Transverse colon (tissue), 4 donors: ENCODE measurements around the gene ADGRA1. TPM values are rescaled to one million over a fixed set of nuclear protein-coding genes. Genes with fewer than 3 reads are reported as not detected.

Source experiments
- DNase-seq: peaks from one replicate; pipeline ENCODE4 v3.0.0-alpha.2; 2019
- H3K27ac ChIP-seq, 4 donors: fragments of 200-600 bp; sonication (generic); 2 replicates each; pipeline ENCODE4 v1.5.1; 2016 to 2018; ENCODE audit warnings: inconsistent platforms in 4 of 4
- H3K27me3 ChIP-seq: fragments of 200-600 bp; sonication (generic); 2 replicates; pipeline ENCODE4 v1.5.1; 2017; ENCODE audit warnings: inconsistent platforms
- H3K36me3 ChIP-seq, 4 donors: fragments of 200-600 bp; sonication (generic); 2 replicates each; pipeline ENCODE4 v1.5.1; 2017 to 2019; ENCODE audit warnings: inconsistent platforms in 4 of 4
- H3K4me1 ChIP-seq, 4 donors: fragments of 200-600 bp; sonication (generic); 2 replicates each; pipeline ENCODE4 v1.5.1; 2017 to 2020; ENCODE audit warnings: inconsistent platforms in 4 of 4
- H3K4me3 ChIP-seq, 4 donors: fragments of 200-600 bp; sonication (generic); 1 replicate in 1 of 4; 2 replicates in 3 of 4; pipeline versions ENCODE4 v1.5.1 to v1.6.1; 2017 to 2019; ENCODE audit warnings: inconsistent platforms in 4 of 4
- H3K9me3 ChIP-seq, 2 donors: fragments of 200-600 bp; sonication (generic); 2 replicates each; pipeline ENCODE4 v1.5.1; 2017 to 2019; ENCODE audit warnings: inconsistent platforms in 2 of 2
- CTCF ChIP-seq, 5 experiments: fragments of 200-600 bp in 3 of 5; fragments of 450-650 bp in 2 of 5; sonication (generic) in 3 of 5; IDR thresholded peaks; 1 replicate in 2 of 5; 2 replicates in 3 of 5; pipeline ENCODE4 v1.5.1; 2016 to 2017; ENCODE audit warnings: antibody characterized with exemption in 5 of 5, inconsistent platforms in 3 of 5, mild to moderate bottlenecking in 2 of 5, moderate library complexity in 1 of 5
- EP300 ChIP-seq: sonication (generic); formaldehyde crosslinking; IDR thresholded peaks from one replicate; pipeline ENCODE4 v1.6.1; 2017; ENCODE audit warnings: antibody characterized with exemption, low read depth
- POLR2A ChIP-seq: fragments of 450-650 bp; IDR thresholded peaks from one replicate; pipeline ENCODE4 v1.6.1; 2016; ENCODE audit warnings: antibody characterized with exemption, mild to moderate bottlenecking, moderate library complexity
- POLR2AphosphoS5 ChIP-seq, 3 donors: sonication (generic); formaldehyde crosslinking; IDR thresholded peaks; one replicate each; pipeline ENCODE4 v1.6.1; 2016; ENCODE audit warnings: antibody characterized with exemption in 3 of 3
- WGBS, 2 donors: methylation state at CpG; one replicate each; pipeline ENCODE4 v1.1.5; 2018; ENCODE audit warnings: low coverage in 1 of 2; 5-methylcytosine and 5-hydroxymethylcytosine counted together
- in situ Hi-C, 4 donors: fragments of 200-750 bp; cut with MboI; loops; one replicate each; pipeline versions ENCODE4 v1.15.0 to v1.15.1; 2017; ENCODE audit warnings: low sequenced_read_pairs in 3 of 4, low pct_ligation_motif_present in 1 of 4, low pct_unique_long_range_greater_than_20kb in 1 of 4
- intact Hi-C: fragments of 100-400 bp; cut with DNase I; formaldehyde crosslinking; loops from one replicate; pipeline ENCODE4 v1.15.1; 2023; ENCODE audit warnings: low total_unique reads
- total RNA-seq, 4 donors: library from RNA; depleted of rRNA; stranded (reverse); fragments of >200 nt; gene quantifications; one replicate each; pipeline ENCODE4 v1.1.0, GENCODE V29; 2016

ADGRA1 gene
- total RNA-seq, 4 donors from 2014 or later = 0.16 TPM; not detected in 3

- no peaks in the 10 kb centered on the region for H3K9me3 ChIP-seq
- no peaks in the 10 kb centered on the region for H3K36me3 ChIP-seq
- no peak overlapping the region for H3K27ac ChIP-seq
- intact Hi-C loops = no loop called here
- no peak for TF ChIP-seq EP300
- no peak for TF ChIP-seq POLR2AphosphoS5 (IDR thresholded peaks at IDR 0.05)
- no peak for TF ChIP-seq CTCF (IDR thresholded peaks at IDR 0.05)
- TF ChIP-seq POLR2A = no peak
- H3K4me1 ChIP-seq = no peaks in the 10 kb centered on the region
- DNase-seq = no peak
- no peak overlapping the region for H3K4me3 ChIP-seq
- in situ Hi-C loops = loop anchor here in 2 of 4 donors (25.0 kb wide), 1 partner anchor 177 kb away; the partner anchor contains the start of gene CFAP46 (in 2 of the 2)
- H3K27me3 ChIP-seq = no peaks in the 10 kb centered on the region
- WGBS, 2 donors = 75% methylated on average over 12 of the region's 12 CpGs; no CpG with 5 or more reads in 1 of the 2 donors
Observed at GRCh38 chr10:133113847-133114246, 26.1 kb downstream of the ADGRA1 start.

GRCh38 chr10:133114251-133114650 lies 26.5 kb downstream of the ADGRA1 start:
- Histone ChIP-seq H3K4me3 (no peak overlapping the region), H3K36me3 (no peaks in the 10 kb centered on the region), H3K4me1 (no peaks in the 10 kb centered on the region), H3K27me3 (no peaks in the 10 kb centered on the region), H3K9me3 (no peaks in the 10 kb centered on the region), H3K27ac (no peak overlapping the region)
- DNase-seq = no peak
- TF ChIP-seq POLR2AphosphoS5 (IDR thresholded peaks at IDR 0.05) (no peak), EP300 (no peak), POLR2A (no peak)
- in situ Hi-C loops (loop anchor here in 2 of 4 donors (25.0 kb wide), 1 partner anchor 177 kb away; the partner anchor contains the start of gene CFAP46 (in 2 of the 2)), intact Hi-C loops (no loop called here)
- 84 to 89% methylated on average over 9 to 18 of the region's 18 CpGs for WGBS, 2 donors

GRCh38 chr10:133114726-133115452 lies 27.2 kb downstream of the ADGRA1 start:
- H3K4me3 ChIP-seq = no peak overlapping the region
- no peak for TF ChIP-seq EP300
- TF ChIP-seq POLR2AphosphoS5 (IDR thresholded peaks at IDR 0.05) = no peak
- no peak for TF ChIP-seq CTCF (IDR thresholded peaks at IDR 0.05)
- no peak for TF ChIP-seq POLR2A
- WGBS, 2 donors = 78% methylated on average over 33 of the region's 33 CpGs; no CpG with 5 or more reads in 1 of the 2 donors
- no peaks in the 10 kb centered on the region for H3K9me3 ChIP-seq
- intact Hi-C loops (no loop called here), in situ Hi-C loops (loop anchor here in 2 of 4 donors (25.0 kb wide), 1 partner anchor 178 kb away; the partner anchor contains the start of gene CFAP46 (in 2 of the 2))
- no peak overlapping the region for H3K27ac ChIP-seq
- H3K4me1 ChIP-seq = no peaks in the 10 kb centered on the region
- DNase-seq = no peak
- H3K36me3 ChIP-seq = no peaks in the 10 kb centered on the region
- H3K27me3 ChIP-seq = no peaks in the 10 kb centered on the region

GRCh38 chr10:133115453-133115842 lies 27.7 kb downstream of the ADGRA1 start:
- H3K27me3 ChIP-seq = no peaks in the 10 kb centered on the region
- 78% methylated on average over 11 of the region's 13 CpGs; no CpG with 5 or more reads in 1 of the 2 donors for WGBS, 2 donors

More at GRCh38 chr10:133115453-133115842, 27.7 kb downstream of the ADGRA1 start:
- no peak overlapping the region for H3K27ac ChIP-seq
- no peaks in the 10 kb centered on the region for H3K4me1 ChIP-seq
- in situ Hi-C loops = loop anchor here in 2 of 4 donors (25.0 kb wide), 1 partner anchor 178 kb away; the partner anchor contains the start of gene CFAP46 (in 2 of the 2)
- no peaks in the 10 kb centered on the region for H3K36me3 ChIP-seq
- TF ChIP-seq POLR2AphosphoS5 (IDR thresholded peaks at IDR 0.05) (no peak), EP300 (no peak), POLR2A (no peak), CTCF (IDR thresholded peaks at IDR 0.05) (no peak)
- no peak for DNase-seq
- no peak overlapping the region for H3K4me3 ChIP-seq
- H3K9me3 ChIP-seq = no peaks in the 10 kb centered on the region
- intact Hi-C loops = no loop called here
